Umbilical cord (tissue), 2 donors: ENCODE measurements around the gene SP8. TPM values are rescaled to one million over a fixed set of nuclear protein-coding genes. Genes with fewer than 3 reads are reported as not detected.
"Not testable (repeated sequence)": the region's sequence is repeated elsewhere in the genome, so short reads cannot be mapped to it uniquely, and the experiment has no call there.

Source experiments
- DNase-seq: peaks from one replicate; pipeline ENCODE4 v3.0.0-alpha.2; 2015; ENCODE audit warnings: low spot score
- total RNA-seq: library from RNA; depleted of rRNA; stranded (reverse); fragments of >200 nt; gene quantifications from one replicate; pipeline ENCODE4 v1.2.3, GENCODE V29; 2014; ENCODE audit warnings: low replicate concordance; ENCODE audit not compliant: insufficient read depth

The SP8 gene
- 4.1 TPM for total RNA-seq

GRCh38 chr7:20786779-20787659, at the start of gene SP8:
TSS of gene SP8 (minus strand) at chr7:20786886. CDS start at chr7:20786798, 88 bp downstream.
- no peak for DNase-seq

GRCh38 chr7:20836424-20836823, 49.7 kb upstream of the SP8 start:
- not testable (repeated sequence) for DNase-seq

DNA sequence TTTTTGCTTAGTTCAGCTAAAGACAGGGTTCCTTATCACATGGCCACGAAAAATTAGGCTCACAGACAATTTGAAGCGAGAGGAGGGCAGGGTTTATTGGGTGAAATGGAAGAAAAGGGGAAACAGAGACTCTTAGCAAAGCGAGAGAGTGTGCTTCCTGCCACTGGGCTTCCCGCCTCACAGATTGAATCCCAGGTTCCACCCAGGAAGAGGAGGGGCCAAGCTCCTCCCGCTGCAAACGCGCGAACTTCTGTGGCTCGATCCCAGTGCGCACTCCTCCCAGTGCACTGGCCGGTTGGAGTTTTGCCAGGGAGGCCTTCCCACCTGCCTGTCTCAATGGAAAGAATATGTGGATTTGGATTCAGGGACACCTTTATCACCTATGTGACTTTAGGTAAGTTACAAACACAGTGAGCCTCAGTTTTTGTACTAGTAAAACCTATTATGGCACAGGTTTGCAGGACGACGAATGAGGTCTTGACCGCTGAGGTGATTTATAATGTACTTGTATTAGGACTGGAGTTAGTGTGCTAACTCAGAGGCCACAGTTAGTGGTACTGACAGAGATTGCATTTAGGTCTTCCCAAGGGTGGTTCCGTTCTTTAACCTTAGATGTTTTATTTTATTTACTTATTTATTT, 48.5 kb upstream of the SP8 start:
- no peak for DNase-seq

- DNase-seq, result no peak
Measured at GRCh38 chr7:20834656-20835055, 48.0 kb upstream of the SP8 start.

- no peak for DNase-seq
Measured at GRCh38 chr7:20831956-20832355, 45.3 kb upstream of the SP8 start.

DNA sequence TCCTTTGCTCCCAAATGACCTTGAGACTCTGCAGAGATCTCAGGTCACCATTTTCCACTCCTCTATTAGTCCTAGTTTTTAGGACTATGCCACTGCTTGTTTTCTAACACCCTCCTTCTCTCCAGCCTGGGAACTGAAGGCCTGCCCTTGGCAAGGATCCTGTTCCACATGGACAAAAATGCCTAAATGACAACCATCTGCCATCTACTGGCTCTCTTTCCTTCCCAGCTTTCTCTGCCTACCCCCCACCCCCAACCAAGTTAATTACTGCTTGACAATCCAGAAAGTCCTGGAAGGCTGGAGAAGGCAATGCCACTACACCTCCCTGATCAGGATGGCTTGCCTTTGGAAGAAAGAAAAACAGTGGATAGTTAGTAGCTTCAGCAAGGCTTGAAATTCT, 44.8 kb upstream of the SP8 start:
- no peak for DNase-seq

DNA sequence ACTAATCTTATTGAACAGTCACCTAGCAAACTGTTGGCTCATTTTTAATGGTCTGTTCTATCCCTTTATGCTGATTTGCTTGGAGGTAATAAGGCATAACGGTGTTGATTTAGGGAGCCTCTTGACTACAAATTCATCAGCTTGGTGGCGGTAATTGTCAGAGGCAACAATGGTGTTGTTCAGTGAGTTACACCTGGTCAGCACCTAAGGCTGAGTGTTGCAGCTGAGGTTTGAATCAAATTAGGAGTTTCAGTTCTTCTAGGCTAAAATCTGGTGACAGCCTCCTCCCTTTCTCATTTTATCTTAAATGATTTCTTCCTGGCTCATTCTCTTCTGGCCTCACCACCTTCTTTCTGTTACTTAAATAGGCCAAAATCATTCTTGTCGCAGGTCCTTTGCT, 42.3 kb upstream of the SP8 start:
- DNase-seq, result no peak

DNA sequence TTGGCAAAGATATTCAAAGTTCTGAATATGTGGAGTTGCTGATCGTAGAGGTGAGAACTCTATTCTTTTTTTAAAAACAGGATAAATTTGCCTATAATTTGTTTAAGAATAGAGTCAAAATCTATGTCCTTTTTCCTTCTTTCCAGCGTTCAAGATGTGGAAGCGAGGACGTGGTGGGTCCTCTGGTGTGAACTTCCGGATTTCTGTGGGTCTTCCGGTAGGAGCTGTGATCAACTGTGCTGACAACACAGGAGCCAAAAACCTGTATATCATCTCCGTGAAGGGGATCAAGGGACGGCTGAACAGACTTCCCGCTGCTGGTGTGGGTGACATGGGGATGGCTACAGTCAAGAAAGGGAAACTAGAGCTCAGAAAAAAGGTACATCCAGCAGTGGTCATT, 40.5 kb upstream of the SP8 start:
- DNase-seq, result no peak

- DNase-seq, result no peak
Measured at GRCh38 chr7:20826243-20826642, 39.6 kb upstream of the SP8 start.

DNA sequence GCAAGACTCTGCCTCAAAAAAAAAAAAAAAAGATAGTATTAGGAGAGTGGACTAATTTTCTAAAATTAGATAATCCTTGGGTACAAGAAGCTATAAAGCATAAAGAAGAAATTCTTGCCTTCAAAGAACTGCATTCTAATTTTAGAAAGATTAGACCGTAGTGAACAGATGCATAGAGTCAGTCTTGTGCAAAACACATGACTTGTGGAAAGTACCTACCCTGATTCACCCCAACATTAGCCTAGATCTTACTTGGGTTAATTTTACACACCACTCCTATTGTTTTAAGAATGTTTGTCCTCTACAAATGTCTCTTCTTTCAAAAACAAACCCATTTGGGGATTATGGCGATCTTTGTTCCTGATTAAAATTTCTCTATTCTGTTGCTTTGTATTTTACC, 38.9 kb upstream of the SP8 start:
- DNase-seq, result no peak

DNA sequence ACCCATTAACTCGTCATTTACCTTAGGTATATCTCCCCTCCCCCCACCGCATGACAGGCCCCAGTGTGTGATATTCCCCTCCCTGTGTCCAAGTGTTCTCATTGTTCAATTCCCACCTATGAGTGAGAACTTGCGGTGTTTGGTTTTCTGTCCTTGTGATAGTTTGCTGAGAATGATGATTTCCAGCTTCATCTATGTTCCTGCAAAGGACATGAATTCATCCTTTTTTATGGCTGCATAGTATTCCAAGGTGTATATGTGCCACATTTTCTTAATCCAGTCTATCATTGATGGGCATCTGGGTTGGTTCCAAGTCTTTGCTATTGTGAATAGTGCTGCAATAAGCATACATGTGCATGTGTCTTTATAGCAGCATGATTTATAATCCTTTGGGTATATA, 34.7 kb upstream of the SP8 start:
- DNase-seq, result not testable (repeated sequence)

- no peak for DNase-seq
Measured at GRCh38 chr7:20816372-20816959, 29.8 kb upstream of the SP8 start.

GRCh38 chr7:20804345-20804744, 17.7 kb upstream of the SP8 start:
- no peak for DNase-seq

GRCh38 chr7:20799566-20800366, 13.1 kb upstream of the SP8 start:
- no peak for DNase-seq

- DNase-seq, result no peak
Measured at GRCh38 chr7:20798694-20799121, 12.0 kb upstream of the SP8 start.

- DNase-seq, result no peak
Measured at GRCh38 chr7:20798081-20798693, 11.5 kb upstream of the SP8 start.

GRCh38 chr7:20797462-20798080, 10.9 kb upstream of the SP8 start:
- DNase-seq, result no peak

- DNase-seq, result no peak
Measured at GRCh38 chr7:20797042-20797461, 10.4 kb upstream of the SP8 start.

DNA sequence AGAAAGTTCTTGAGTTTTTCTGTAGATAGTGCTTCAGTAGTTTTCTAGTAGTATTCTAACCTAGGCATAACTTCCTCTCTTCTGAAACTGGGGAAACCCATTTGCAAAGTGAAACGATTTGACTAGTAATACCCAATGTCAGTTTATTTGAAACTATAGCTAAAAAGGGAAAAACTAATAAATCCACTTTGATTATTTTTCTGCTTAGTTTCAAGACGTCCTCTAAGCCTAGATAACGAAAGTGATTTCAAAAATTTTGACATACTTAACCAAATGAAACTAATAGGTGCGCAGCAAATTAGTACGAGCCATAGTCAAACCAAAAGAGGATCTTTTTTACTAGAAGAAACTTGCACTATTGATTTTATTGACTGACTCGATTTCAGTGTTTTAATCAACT, 9.8 kb upstream of the SP8 start:
- DNase-seq, result no peak

DNA sequence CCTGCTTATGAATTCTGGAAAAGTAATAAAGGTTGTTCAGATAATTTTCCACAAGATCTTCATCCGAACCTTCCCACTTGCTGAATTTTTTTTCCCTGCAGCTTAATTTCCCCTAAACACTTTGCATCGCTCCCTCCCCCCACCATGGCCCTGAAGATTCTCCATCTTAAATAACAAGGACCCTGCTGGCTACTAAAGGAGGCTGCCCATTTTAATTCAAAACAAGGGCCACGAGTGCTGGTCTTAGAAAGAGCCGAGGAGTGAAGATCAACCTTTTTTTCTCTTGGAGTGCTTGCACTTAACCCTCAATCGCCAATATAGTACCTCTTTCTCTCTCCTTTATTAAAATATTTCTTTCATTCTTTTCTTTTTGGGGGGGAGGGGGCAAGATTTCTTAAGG, 9.2 kb upstream of the SP8 start:
- DNase-seq, result no peak

DNA sequence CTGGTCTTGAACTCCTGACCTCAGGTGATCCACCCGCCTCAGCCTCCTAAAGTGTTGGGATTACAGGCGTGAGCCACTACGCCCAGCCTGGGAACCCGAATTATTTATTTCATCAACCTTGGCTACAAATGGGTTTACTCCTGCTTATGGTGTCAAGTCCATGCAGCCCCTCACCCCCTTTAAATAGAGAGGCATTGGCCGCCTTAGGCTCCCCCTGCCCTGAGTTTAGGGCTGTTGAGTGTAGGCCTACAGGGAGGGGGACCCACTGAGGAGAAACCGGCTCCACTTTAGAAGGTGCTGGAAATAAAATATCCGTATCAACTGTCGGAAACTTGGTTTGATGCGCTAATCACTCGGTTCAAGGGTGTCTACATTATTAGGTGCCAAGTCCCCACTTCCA, 8.7 kb upstream of the SP8 start:
- no peak for DNase-seq
